H1 (cell line): Measurements from ENCODE around the gene EMC10. TPM values are rescaled to one million over a fixed set of nuclear protein-coding genes. Genes with fewer than 3 reads are reported as not detected.

ENCODE experiments used
- ASH2L ChIP-seq: fragments of 200-600, 300-600 bp; sonication (generic); IDR thresholded peaks from one replicate; pipeline ENCODE4 v1.7.1; 2017; ENCODE audit warnings: low read length
- ATF2 ChIP-seq: IDR thresholded peaks from 2 replicates; pipeline ENCODE4 v1.6.1; 2012; ENCODE audit warnings: low read length, inconsistent platforms
- BACH1 ChIP-seq: IDR thresholded peaks from 2 replicates; pipeline ENCODE4 v1.6.1; 2012; ENCODE audit warnings: low read length, improper control_type of control experiment
- BCL11A ChIP-seq, 2 experiments: IDR thresholded peaks; one replicate each; pipeline ENCODE4 v1.6.1; 2011; ENCODE audit warnings: low read depth in 2 of 2, low read length in 2 of 2, mild to moderate bottlenecking in 2 of 2
- CEBPB ChIP-seq: IDR thresholded peaks from 2 replicates; pipeline ENCODE4 v1.6.1; 2012; ENCODE audit warnings: low read depth, low read length
- CHD1 ChIP-seq: IDR thresholded peaks from 2 replicates; pipeline ENCODE4 v1.6.1; 2012; ENCODE audit warnings: low read depth, low read length, improper control_type of control experiment
- CREB1 ChIP-seq: IDR thresholded peaks from 2 replicates; pipeline ENCODE4 v1.6.1; 2012; ENCODE audit warnings: inconsistent platforms
- CTBP2 ChIP-seq: IDR thresholded peaks from 2 replicates; pipeline ENCODE4 v1.7.0; 2011; ENCODE audit warnings: borderline replicate concordance, mild to moderate bottlenecking, moderate library complexity, mixed read lengths, low read length; ENCODE audit not compliant: insufficient read depth, insufficient read length
- GTF2F1 ChIP-seq: IDR thresholded peaks from 2 replicates; pipeline ENCODE4 v1.6.1; 2012; ENCODE audit warnings: low read depth, low read length, improper control_type of control experiment, borderline replicate concordance
- HDAC2 ChIP-seq, 2 experiments: fragments of 300-600 bp in 1 of 2; sonication (generic) in 1 of 2; IDR thresholded peaks; 2 replicates each; pipeline ENCODE4 v1.6.1; 2011 to 2012; ENCODE audit warnings: low read depth in 2 of 2, low read length in 2 of 2, mild to moderate bottlenecking in 2 of 2, moderate library complexity in 2 of 2, borderline replicate concordance in 1 of 2, inconsistent platforms in 1 of 2
- HDAC6 ChIP-seq: IDR thresholded peaks from one replicate; pipeline ENCODE4 v1.7.1; 2012; ENCODE audit warnings: low read depth, mild to moderate bottlenecking, inconsistent platforms, low read length, moderate library complexity
- KDM4A ChIP-seq: IDR thresholded peaks from one replicate; pipeline ENCODE4 v1.7.1; 2012; ENCODE audit warnings: low read depth, mild to moderate bottlenecking, moderate library complexity, low read length, inconsistent platforms; ENCODE audit not compliant: severe bottlenecking
- MAX ChIP-seq: IDR thresholded peaks from 2 replicates; pipeline ENCODE4 v1.6.1; 2012; ENCODE audit warnings: inconsistent platforms
- PHF8 ChIP-seq: fragments of 200-600 bp; sonication (generic); conservative IDR thresholded peaks from 2 replicates; pipeline ENCODE4 v1.7.1; 2012; ENCODE audit warnings: low read depth, mild to moderate bottlenecking, inconsistent platforms, low read length, moderate library complexity
- POLR2A ChIP-seq, 2 experiments: IDR thresholded peaks; 1 replicate in 1 of 2; 2 replicates in 1 of 2; pipeline ENCODE4 v1.6.1; 2011; ENCODE audit warnings: low read depth in 2 of 2, low read length in 2 of 2, mild to moderate bottlenecking in 2 of 2; ENCODE audit errors: control extremely low read depth in 1 of 2
- POU5F1 ChIP-seq: IDR thresholded peaks from 2 replicates; pipeline ENCODE4 v1.6.1; 2011; ENCODE audit warnings: low read depth, mild to moderate bottlenecking, low read length, moderate library complexity
- RFX5 ChIP-seq: IDR thresholded peaks from 2 replicates; pipeline ENCODE4 v1.6.1; 2011; ENCODE audit warnings: low read depth, low read length, improper control_type of control experiment, borderline replicate concordance
- RXRA ChIP-seq: IDR thresholded peaks from 2 replicates; pipeline ENCODE4 v1.6.1; 2011; ENCODE audit warnings: low read depth, mild to moderate bottlenecking, low read length, moderate library complexity; ENCODE audit not compliant: insufficient read depth
- SIN3A ChIP-seq, 2 experiments: IDR thresholded peaks in 1 of 2; conservative IDR thresholded peaks in 1 of 2; 2 replicates each; pipeline ENCODE4 v1.6.1; 2011 to 2012; ENCODE audit warnings: low read length in 2 of 2, improper control_type of control experiment in 1 of 2, low read depth in 1 of 2, mild to moderate bottlenecking in 1 of 2
- SRF ChIP-seq: IDR thresholded peaks from 2 replicates; pipeline ENCODE4 v1.6.1; 2011; ENCODE audit warnings: mild to moderate bottlenecking, low read depth, low read length, moderate library complexity
- TEAD4 ChIP-seq: IDR thresholded peaks from 2 replicates; pipeline ENCODE4 v1.6.1; 2012; ENCODE audit warnings: low read depth, low read length, inconsistent platforms, mixed read lengths
- YY1 ChIP-seq: IDR thresholded peaks from 2 replicates; pipeline ENCODE4 v1.6.1; 2011; ENCODE audit warnings: low read depth, mild to moderate bottlenecking, low read length
- polyA plus RNA-seq, 7 experiments: library from polyadenylated mRNA; depleted of rRNA in 3 of 7; stranded (reverse) in 5 of 7; unstranded in 2 of 7; fragments of >200 nt in 5 of 7; fragments of 200-250 nt in 2 of 7; gene quantifications; 1 replicate in 5 of 7; 2 replicates in 1 of 7; 4 replicates in 1 of 7; pipeline versions ENCODE4 v1.2.1 to v1.2.3, GENCODE V29; 2011 to 2013; ENCODE audit warnings: missing spikeins in 2 of 7, mixed read lengths in 2 of 7
- total RNA-seq: library from RNA; stranded (reverse); fragmentation: NEBNext Ultra II Directional; extraction: Animal tissue kit (Norgen Biotek cat#: 25700); gene quantifications from 2 replicates; pipeline ENCODE4 v1.2.1, GENCODE V29; 2021

EMC10 gene
- total and polyA plus RNA-seq, 2 of the 8 experiments (the other 6 are each of a cell fraction or from before 2014, with no cell fraction given), result 77.6 to 103 TPM

GRCh38 chr19:50511069-50511822 is 34.9 kb downstream of the EMC10 start, which contains the start of gene JOSD2 (continued):
- peak; percentile 93 for TF ChIP-seq ATF2
- no peak for TF ChIP-seq SRF
- TF ChIP-seq BCL11A (IDR thresholded peaks at IDR 0.05; ENCODE audit: low read depth in 2 of 2, low read length in 2 of 2), result no peak
- no peak for TF ChIP-seq TEAD4
- TF ChIP-seq SIN3A (conservative IDR thresholded peaks at IDR 0.05 in 1 of 2, IDR thresholded peaks at IDR 0.05 in 1 of 2; ENCODE audit: low read depth in 1 of 2, low read length in 2 of 2), result no peak; a peak in 1 of 4 replicates
- TF ChIP-seq CTBP2, result peak; percentile 62
- TF ChIP-seq GTF2F1, result peak; percentile 73; the same call in 1 of the 2 replicates
- peak; percentile 34 for TF ChIP-seq KDM4A
- 0 out of 2 replicates have a peak, but pooled peaks have one; percentile 3 for TF ChIP-seq PHF8
- peak; percentile 90 for TF ChIP-seq BACH1
- TF ChIP-seq RXRA, result no peak
- peak; percentile 84 for TF ChIP-seq MAX
- no peak for TF ChIP-seq CHD1
- no peak for TF ChIP-seq YY1
- no peak for TF ChIP-seq HDAC6
- 0 out of 2 replicates have a peak, but pooled peaks have one; percentile 20 for TF ChIP-seq CEBPB
- TF ChIP-seq POLR2A (IDR thresholded peaks at IDR 0.05; ENCODE audit: control extremely low read depth in 1 of 2, low read depth in 2 of 2, low read length in 2 of 2), result no peak
- 0 out of 2 replicates have a peak, but pooled peaks have one; percentile 28 for TF ChIP-seq RFX5
- TF ChIP-seq HDAC2 (IDR thresholded peaks at IDR 0.05; ENCODE audit: borderline replicate concordance in 1 of 2, low read depth in 2 of 2, low read length in 2 of 2), result peak; percentile 5 to 47; a peak in 1 of 4 replicates
- peak; percentile 100 for TF ChIP-seq CREB1
- peak; percentile 41 for TF ChIP-seq ASH2L
- no peak for TF ChIP-seq POU5F1
